T-helper 1 cell (primary cell): ENCODE measurements around the gene SCAND1.
"Not testable (repeated sequence)": the region's sequence is repeated elsewhere in the genome, so short reads cannot be mapped to it uniquely, and the experiment has no call there.

Experiments
- DNase-seq, 5 donors: peaks; one replicate each; pipeline ENCODE4 v3.0.0-alpha.2; 2012 to 2020
- total RNA-seq, 4 donors: gene quantifications; one replicate each; lab custom pipeline; 2026; lab: John Stamatoyannopoulos, UW

SCAND1 gene
- total RNA-seq = 21.1 to 73.6 (median 32.1) reads per million in 4 donors

GRCh38 chr20:35954200-35954906 is at the start of gene SCAND1:
SCAND1 (minus strand) TSS chr20:35954502; CDS start chr20:35954284, 218 bp downstream.
- DNase-seq = peak; percentile 96 to 99 (median 97)

GRCh38 chr20:36004045-36004444 is 49.7 kb upstream of the SCAND1 start:
- DNase-seq = no peak

- no peak for DNase-seq
These were observed 48.6 kb upstream of the SCAND1 start for GRCh38 chr20:36002855-36003254.

GRCh38 chr20:36001331-36001730 is 47.0 kb upstream of the SCAND1 start:
- not testable (repeated sequence) for DNase-seq

GRCh38 chr20:35996492-35996891 is 42.2 kb upstream of the SCAND1 start:
- not testable (repeated sequence) for DNase-seq

GRCh38 chr20:35994994-35995453 is 40.7 kb upstream of the SCAND1 start:
- peak; percentile 52 to 80 (median 67) for DNase-seq

GRCh38 chr20:35992713-35993335 is 38.5 kb upstream of the SCAND1 start:
- DNase-seq = peak in 4 of 5 donors; percentile 4 to 50 (median 30)

GRCh38 chr20:35991142-35991771 is 37.0 kb upstream of the SCAND1 start:
- DNase-seq = no peak

- DNase-seq = no peak
These were observed 34.7 kb upstream of the SCAND1 start for GRCh38 chr20:35988910-35989463.

GRCh38 chr20:35985806-35986205 is 31.5 kb upstream of the SCAND1 start:
- no peak for DNase-seq

- no peak for DNase-seq
These were observed 30.1 kb upstream of the SCAND1 start for GRCh38 chr20:35984382-35984781.

GRCh38 chr20:35981969-35982368 is 27.7 kb upstream of the SCAND1 start:
- no peak for DNase-seq

- no peak for DNase-seq
These were observed 25.2 kb upstream of the SCAND1 start for GRCh38 chr20:35979544-35979943.

- DNase-seq = no peak
These were observed 23.8 kb upstream of the SCAND1 start for GRCh38 chr20:35978041-35978513.

GRCh38 chr20:35975576-35976373 is 21.5 kb upstream of the SCAND1 start:
- no peak for DNase-seq

- DNase-seq = no peak
These were observed 20.0 kb upstream of the SCAND1 start for GRCh38 chr20:35974256-35974655.

- no peak for DNase-seq
These were observed 18.2 kb upstream of the SCAND1 start for GRCh38 chr20:35972462-35972861.

GRCh38 chr20:35971981-35972380 is 17.7 kb upstream of the SCAND1 start:
- DNase-seq = no peak

- no peak for DNase-seq
These were observed 14.6 kb upstream of the SCAND1 start for GRCh38 chr20:35968930-35969329.

GRCh38 chr20:35967979-35968640 is 13.8 kb upstream of the SCAND1 start, which contains the start of gene CNBD2:
CNBD2 (plus strand) TSS chr20:35968590; CDS start chr20:35968763, 173 bp downstream.
- DNase-seq = no peak

- no peak for DNase-seq
These were observed 9.6 kb upstream of the SCAND1 start for GRCh38 chr20:35963878-35964277.

- DNase-seq = not testable (repeated sequence)
These were observed 5.0 kb upstream of the SCAND1 start for GRCh38 chr20:35959291-35959690.
